Measurements from ENCODE around the gene STK25. TPM values are rescaled to one million over a fixed set of nuclear protein-coding genes. Genes with fewer than 3 reads are reported as not detected.

The STK25 gene
- total and polyA plus RNA-seq, 2 of the 8 experiments (the other 6 are each of a cell fraction or from before 2014, with no cell fraction given), result 159 to 546 TPM

- TF ChIP-seq, protein P1, sequence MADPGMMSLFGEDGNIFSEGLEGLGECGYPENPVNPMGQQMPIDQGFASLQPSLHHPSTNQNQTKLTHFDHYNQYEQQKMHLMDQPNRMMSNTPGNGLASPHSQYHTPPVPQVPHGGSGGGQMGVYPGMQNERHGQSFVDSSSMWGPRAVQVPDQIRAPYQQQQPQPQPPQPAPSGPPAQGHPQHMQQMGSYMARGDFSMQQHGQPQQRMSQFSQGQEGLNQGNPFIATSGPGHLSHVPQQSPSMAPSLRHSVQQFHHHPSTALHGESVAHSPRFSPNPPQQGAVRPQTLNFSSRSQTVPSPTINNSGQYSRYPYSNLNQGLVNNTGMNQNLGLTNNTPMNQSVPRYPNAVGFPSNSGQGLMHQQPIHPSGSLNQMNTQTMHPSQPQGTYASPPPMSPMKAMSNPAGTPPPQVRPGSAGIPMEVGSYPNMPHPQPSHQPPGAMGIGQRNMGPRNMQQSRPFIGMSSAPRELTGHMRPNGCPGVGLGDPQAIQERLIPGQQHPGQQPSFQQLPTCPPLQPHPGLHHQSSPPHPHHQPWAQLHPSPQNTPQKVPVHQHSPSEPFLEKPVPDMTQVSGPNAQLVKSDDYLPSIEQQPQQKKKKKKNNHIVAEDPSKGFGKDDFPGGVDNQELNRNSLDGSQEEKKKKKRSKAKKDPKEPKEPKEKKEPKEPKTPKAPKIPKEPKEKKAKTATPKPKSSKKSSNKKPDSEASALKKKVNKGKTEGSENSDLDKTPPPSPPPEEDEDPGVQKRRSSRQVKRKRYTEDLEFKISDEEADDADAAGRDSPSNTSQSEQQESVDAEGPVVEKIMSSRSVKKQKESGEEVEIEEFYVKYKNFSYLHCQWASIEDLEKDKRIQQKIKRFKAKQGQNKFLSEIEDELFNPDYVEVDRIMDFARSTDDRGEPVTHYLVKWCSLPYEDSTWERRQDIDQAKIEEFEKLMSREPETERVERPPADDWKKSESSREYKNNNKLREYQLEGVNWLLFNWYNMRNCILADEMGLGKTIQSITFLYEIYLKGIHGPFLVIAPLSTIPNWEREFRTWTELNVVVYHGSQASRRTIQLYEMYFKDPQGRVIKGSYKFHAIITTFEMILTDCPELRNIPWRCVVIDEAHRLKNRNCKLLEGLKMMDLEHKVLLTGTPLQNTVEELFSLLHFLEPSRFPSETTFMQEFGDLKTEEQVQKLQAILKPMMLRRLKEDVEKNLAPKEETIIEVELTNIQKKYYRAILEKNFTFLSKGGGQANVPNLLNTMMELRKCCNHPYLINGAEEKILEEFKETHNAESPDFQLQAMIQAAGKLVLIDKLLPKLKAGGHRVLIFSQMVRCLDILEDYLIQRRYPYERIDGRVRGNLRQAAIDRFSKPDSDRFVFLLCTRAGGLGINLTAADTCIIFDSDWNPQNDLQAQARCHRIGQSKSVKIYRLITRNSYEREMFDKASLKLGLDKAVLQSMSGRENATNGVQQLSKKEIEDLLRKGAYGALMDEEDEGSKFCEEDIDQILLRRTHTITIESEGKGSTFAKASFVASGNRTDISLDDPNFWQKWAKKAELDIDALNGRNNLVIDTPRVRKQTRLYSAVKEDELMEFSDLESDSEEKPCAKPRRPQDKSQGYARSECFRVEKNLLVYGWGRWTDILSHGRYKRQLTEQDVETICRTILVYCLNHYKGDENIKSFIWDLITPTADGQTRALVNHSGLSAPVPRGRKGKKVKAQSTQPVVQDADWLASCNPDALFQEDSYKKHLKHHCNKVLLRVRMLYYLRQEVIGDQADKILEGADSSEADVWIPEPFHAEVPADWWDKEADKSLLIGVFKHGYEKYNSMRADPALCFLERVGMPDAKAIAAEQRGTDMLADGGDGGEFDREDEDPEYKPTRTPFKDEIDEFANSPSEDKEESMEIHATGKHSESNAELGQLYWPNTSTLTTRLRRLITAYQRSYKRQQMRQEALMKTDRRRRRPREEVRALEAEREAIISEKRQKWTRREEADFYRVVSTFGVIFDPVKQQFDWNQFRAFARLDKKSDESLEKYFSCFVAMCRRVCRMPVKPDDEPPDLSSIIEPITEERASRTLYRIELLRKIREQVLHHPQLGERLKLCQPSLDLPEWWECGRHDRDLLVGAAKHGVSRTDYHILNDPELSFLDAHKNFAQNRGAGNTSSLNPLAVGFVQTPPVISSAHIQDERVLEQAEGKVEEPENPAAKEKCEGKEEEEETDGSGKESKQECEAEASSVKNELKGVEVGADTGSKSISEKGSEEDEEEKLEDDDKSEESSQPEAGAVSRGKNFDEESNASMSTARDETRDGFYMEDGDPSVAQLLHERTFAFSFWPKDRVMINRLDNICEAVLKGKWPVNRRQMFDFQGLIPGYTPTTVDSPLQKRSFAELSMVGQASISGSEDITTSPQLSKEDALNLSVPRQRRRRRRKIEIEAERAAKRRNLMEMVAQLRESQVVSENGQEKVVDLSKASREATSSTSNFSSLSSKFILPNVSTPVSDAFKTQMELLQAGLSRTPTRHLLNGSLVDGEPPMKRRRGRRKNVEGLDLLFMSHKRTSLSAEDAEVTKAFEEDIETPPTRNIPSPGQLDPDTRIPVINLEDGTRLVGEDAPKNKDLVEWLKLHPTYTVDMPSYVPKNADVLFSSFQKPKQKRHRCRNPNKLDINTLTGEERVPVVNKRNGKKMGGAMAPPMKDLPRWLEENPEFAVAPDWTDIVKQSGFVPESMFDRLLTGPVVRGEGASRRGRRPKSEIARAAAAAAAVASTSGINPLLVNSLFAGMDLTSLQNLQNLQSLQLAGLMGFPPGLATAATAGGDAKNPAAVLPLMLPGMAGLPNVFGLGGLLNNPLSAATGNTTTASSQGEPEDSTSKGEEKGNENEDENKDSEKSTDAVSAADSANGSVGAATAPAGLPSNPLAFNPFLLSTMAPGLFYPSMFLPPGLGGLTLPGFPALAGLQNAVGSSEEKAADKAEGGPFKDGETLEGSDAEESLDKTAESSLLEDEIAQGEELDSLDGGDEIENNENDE (IDR thresholded peaks at IDR 0.05; ENCODE audit: insufficient replicate concordance, low read length), result no peak
- TF ChIP-seq POU5F1 (IDR thresholded peaks at IDR 0.05; ENCODE audit: low read depth, low read length) (no peak), RXRA (IDR thresholded peaks at IDR 0.05; ENCODE audit: insufficient read depth, low read depth, low read length) (no peak)
Measured at GRCh38 chr2:241498115-241499070, 10.0 kb downstream of the STK25 start (continued).
